CD4-positive, alpha-beta T cell treated with Interleukin-4 for 1 hour (primary cell): Measurements from ENCODE around the gene CASP1.

ENCODE experiments used
- DNase-seq, 2 donors: peaks; one replicate each; pipeline ENCODE4 v3.0.0-alpha.2; 2020 to 2022

CASP1 gene

GRCh38 chr11:104979839-104980238 is 55.1 kb downstream of the CASP1 start:
- DNase-seq, result no peak
